Lower lobe of right lung (tissue), 2 donors: Measurements from ENCODE around the gene MMP21. TPM values are rescaled to one million over a fixed set of nuclear protein-coding genes. Genes with fewer than 3 reads are reported as not detected.
A peak's percentile ranks its signal among the peaks of the same experiment; 100 is the strongest.

Experiments
- ATAC-seq, 2 donors: fragments of 200-7000 bp; cut with Tn5 transposase; one replicate each; pipeline ENCODE4 v1.9.1; 2020 to 2022; ENCODE audit warnings: mild to moderate bottlenecking in 2 of 2, moderate library complexity in 2 of 2
- DNase-seq: peaks from one replicate; pipeline ENCODE4 v3.0.0-alpha.2; 2020
- H3K27ac ChIP-seq: fragments of 200-600 bp; one replicate; pipeline ENCODE4 v1.8.0; 2022
- H3K27me3 ChIP-seq: fragments of 200-600 bp; one replicate; pipeline ENCODE4 v1.8.0; 2022; ENCODE audit warnings: low read depth
- H3K36me3 ChIP-seq: fragments of 200-600 bp; one replicate; pipeline ENCODE4 v1.8.0; 2022; ENCODE audit warnings: mild to moderate bottlenecking
- H3K4me1 ChIP-seq: fragments of 200-600 bp; one replicate; pipeline ENCODE4 v1.8.0; 2022
- H3K4me3 ChIP-seq: fragments of 200-600 bp; one replicate; pipeline ENCODE4 v1.8.0; 2022; ENCODE audit warnings: mild to moderate bottlenecking
- H3K9me3 ChIP-seq: fragments of 200-600 bp; one replicate; pipeline ENCODE4 v1.8.0; 2022
- intact Hi-C: fragments of 100-400 bp; cut with DNase I; formaldehyde crosslinking; loops from one replicate; pipeline ENCODE4 v1.11.0; 2022
- total RNA-seq: library from RNA; stranded (reverse); fragmentation: NEBNext Ultra II Directional; extraction: Animal tissue kit (Norgen Biotek cat#: 25700); gene quantifications from one replicate; pipeline ENCODE4 v1.2.1, GENCODE V29; 2021
- TF ChIP-seq, protein P1 (sequence below): fragments of 200-600 bp; IDR thresholded peaks from one replicate; pipeline ENCODE4 v1.8.0; 2022; ENCODE audit warnings: antibody characterized with exemption, mild to moderate bottlenecking
- donor health status: DM: no; HTN: yes; CAD: no; lungs with severe emphysema.

Gene MMP21
- total RNA-seq, 1 donor from 2014 or later: not detected

DNA sequence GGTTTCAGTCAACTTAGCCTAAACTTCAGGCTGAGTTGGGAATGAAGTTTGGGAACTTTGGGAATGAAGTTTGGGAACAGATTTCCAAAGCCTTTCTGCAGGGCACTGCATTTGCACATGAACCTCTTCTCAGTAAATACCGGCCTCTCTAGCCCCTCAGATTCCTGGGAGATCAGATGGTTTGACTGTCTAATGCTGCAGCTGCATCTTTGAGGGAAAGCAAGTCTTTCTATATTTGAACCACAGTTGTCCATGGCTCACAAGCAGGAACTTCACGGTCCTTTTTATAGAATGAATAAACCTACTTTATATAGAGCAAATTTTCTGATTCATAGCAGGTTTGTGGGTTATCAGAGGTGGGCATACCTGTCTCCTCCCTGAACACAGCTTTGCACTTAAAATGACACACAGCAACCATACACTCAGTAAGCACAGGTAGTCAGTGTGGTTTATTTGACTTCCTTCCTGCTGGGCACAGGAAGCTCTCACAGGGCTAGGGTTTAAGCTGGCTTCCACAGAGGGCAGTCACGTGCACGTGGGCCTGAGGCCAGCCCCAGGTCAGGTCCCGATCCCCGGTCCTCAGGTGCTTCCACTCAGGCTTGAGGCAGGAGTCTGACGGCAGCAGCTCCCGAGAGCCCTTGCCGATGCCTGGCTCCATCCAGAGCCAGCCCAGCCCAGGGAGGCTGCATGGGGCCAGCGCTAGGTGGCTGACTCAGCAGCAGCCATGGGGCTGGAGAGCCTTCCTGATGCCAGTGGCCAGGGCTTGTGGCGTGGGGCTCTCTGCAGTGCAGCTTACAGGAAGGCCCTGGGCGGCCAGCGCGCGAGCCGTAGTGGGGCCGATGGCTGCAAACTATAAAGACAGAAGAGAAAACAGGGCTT lies 12.8 kb upstream of the MMP21 start:
- intact Hi-C loops: no loop called here
- peak in 1 of 2 donors; percentile 37 for ATAC-seq
- Histone ChIP-seq H3K27me3 (no peaks in the 10 kb centered on the region), H3K9me3 (no peaks in the 10 kb centered on the region), H3K27ac (no peak overlapping the region), H3K4me1 (no peaks in the 10 kb centered on the region), H3K36me3 (peaks cover 43% of the 10 kb centered on the region), H3K4me3 (no peak overlapping the region)
- TF ChIP-seq, protein P1, sequence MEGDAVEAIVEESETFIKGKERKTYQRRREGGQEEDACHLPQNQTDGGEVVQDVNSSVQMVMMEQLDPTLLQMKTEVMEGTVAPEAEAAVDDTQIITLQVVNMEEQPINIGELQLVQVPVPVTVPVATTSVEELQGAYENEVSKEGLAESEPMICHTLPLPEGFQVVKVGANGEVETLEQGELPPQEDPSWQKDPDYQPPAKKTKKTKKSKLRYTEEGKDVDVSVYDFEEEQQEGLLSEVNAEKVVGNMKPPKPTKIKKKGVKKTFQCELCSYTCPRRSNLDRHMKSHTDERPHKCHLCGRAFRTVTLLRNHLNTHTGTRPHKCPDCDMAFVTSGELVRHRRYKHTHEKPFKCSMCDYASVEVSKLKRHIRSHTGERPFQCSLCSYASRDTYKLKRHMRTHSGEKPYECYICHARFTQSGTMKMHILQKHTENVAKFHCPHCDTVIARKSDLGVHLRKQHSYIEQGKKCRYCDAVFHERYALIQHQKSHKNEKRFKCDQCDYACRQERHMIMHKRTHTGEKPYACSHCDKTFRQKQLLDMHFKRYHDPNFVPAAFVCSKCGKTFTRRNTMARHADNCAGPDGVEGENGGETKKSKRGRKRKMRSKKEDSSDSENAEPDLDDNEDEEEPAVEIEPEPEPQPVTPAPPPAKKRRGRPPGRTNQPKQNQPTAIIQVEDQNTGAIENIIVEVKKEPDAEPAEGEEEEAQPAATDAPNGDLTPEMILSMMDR: no peak
- DNase-seq: no peak

DNA sequence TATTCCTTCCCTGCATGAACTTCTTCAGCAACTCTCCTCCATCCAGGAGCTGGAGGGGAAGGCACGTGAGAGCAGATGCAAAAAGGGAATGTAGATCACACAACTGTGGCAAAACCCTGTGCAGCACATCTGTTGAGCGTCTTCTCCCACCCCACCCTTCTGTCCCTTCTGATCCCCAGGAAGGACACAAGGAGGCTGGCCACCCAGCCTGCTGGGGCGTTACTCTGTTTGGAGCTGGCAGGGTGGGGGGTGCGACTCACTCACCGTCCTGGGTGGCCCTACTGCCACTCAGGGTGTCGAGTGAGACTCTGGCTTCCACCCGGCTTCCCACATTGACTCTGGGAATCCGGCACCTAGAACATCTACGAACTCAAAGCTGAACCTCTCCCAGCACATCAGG lies 10.2 kb upstream of the MMP21 start:
- H3K9me3 ChIP-seq: no peaks in the 10 kb centered on the region
- DNase-seq: no peak
- TF ChIP-seq, protein P1: no peak
- H3K27ac ChIP-seq: no peak overlapping the region
- intact Hi-C loops: no loop called here
- no peaks in the 10 kb centered on the region for H3K4me1 ChIP-seq
- peaks cover 19% of the 10 kb centered on the region for H3K36me3 ChIP-seq
- no peak overlapping the region for H3K4me3 ChIP-seq
- no peaks in the 10 kb centered on the region for H3K27me3 ChIP-seq
- ATAC-seq: no peak

DNA sequence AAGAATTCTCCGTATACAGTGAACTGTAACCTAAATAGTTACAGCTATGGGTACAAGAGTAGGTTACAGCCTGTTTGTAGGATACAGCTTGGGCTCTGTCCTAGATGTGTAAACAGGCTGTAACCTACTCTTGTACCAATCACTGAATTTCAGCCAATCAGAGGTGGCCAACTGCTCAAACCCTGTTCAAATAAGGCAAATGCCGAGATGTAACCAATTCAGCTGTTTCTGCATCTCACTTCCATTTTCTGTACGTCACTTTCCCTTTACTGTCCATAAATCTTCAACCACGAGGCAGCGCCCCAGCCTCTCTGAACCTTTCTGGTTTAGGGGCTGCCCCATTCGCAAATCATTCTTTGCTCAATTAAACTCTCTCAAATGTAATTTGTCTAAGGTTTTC lies 8.3 kb upstream of the MMP21 start:
- intact Hi-C loops: no loop called here
- Histone ChIP-seq H3K27me3 (no peaks in the 10 kb centered on the region), H3K9me3 (no peaks in the 10 kb centered on the region), H3K4me1 (no peaks in the 10 kb centered on the region), H3K36me3 (peaks cover 8% of the 10 kb centered on the region), H3K27ac (no peak overlapping the region), H3K4me3 (no peak overlapping the region)
- no peak for ATAC-seq
- TF ChIP-seq, protein P1: no peak
- no peak for DNase-seq

DNA sequence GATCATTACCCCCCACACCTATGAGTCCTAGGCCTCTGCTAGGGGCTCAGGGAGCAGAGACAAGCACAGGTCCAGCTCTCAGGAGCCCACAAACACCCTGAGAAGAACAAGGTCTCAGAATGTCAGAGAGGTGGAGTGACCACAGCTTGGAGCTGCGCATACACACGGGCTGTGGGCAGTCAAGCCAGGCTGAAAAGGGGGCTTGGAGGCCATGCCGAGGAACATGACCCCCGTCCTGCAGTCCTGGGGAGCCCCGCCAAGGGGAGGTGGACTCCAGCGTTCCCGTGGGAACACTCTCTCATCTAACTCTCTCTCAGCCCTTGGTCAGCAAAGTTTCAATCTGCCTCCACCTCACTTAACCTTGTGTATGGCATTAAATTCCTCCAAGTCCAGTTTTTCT lies 7.8 kb upstream of the MMP21 start:
- peaks cover 3% of the 10 kb centered on the region for H3K36me3 ChIP-seq
- ATAC-seq: no peak
- TF ChIP-seq, protein P1: no peak
- DNase-seq: no peak
- H3K4me3 ChIP-seq: no peak overlapping the region
- H3K4me1 ChIP-seq: no peaks in the 10 kb centered on the region
- H3K9me3 ChIP-seq: no peaks in the 10 kb centered on the region
- H3K27me3 ChIP-seq: no peaks in the 10 kb centered on the region
- H3K27ac ChIP-seq: no peak overlapping the region
- intact Hi-C loops: no loop called here

DNA sequence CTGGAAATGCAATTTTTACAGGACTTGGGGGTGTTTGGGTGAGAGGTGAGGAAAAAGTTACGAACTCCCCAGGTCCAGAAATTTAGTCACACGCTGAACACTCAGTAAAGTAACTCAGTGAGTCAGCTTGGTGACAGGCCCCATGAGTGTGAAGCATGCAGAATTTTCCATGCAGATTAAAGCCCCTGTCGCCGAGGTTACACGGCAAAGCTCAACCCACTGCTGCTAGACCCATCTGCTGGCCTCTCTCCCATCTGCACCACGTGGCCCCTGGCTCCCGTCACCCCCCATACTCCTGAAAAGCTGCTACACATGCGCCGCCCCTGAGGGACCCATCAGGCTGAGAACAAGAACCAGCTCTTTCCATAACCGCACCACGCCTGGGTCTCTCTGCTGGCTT lies 7.0 kb upstream of the MMP21 start:
- ATAC-seq (no peak), DNase-seq (no peak)
- Histone ChIP-seq H3K4me3 (no peak overlapping the region), H3K9me3 (no peaks in the 10 kb centered on the region), H3K36me3 (no peaks in the 10 kb centered on the region), H3K4me1 (no peaks in the 10 kb centered on the region), H3K27me3 (peaks cover 4% of the 10 kb centered on the region), H3K27ac (no peak overlapping the region)
- TF ChIP-seq, protein P1: no peak
- intact Hi-C loops: no loop called here
